ENCODE data around the gene DDR1. TPM values are rescaled to one million over a fixed set of nuclear protein-coding genes. Genes with fewer than 3 reads are reported as not detected.

DDR1 gene
- total RNA-seq, 1 donor from 2014 or later: 146 TPM

DNA sequence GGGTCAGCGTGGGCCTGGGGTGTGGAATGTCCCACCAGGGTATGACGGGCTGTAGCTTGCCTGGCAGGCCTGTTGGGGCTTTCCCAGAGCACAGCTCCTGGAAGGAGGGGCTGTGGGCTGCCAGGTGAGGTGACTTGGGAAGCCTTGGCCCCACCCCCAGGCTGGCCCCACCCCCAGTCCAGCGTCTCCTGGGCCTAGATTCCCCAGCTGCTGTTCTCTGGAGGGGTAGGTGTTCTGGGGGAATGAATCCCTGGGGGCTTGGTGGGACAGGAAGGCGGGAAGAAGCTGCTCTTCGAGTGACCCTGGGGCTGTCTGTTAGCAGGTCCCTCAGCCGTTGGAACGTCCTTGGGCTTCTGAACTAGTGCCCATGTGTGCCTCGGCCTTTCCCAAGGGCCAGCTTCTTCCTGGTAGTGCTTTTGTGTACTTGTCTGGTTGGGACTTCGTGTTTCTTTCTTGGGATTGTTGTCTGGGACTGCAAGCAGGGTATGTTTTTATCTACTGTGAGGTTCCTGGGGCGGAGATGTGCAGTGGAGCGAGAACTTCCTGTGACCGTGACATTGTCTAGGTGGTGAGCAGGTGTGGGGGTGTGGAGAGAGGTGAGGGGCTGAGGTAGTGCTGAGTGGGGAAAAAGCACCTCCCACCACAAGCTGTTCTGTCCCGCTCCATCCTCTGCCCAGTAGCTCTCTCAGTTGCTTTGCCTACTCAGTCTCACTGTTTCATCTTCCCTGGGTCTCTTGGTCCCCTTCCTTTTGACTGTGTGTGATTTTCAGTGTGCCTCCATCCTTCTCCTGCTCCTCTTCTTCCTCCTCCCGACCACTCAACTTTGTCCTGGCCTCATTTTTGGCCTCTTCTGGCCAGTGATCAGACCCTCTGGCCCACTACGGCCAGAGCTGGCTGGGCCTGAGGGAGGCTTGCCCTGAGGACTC lies 1.3 kb upstream of the DDR1 start:
- H3K27me3 Mint-ChIP-seq (ENCODE audit: unreplicated experiment): no peaks in the 10 kb centered on the region
- H3K9me3 Mint-ChIP-seq (ENCODE audit: unreplicated experiment): no peaks in the 10 kb centered on the region
- no peak for DNase-seq (ENCODE audit: extremely low spot score, unreplicated experiment)
- TF ChIP-seq, protein P1, sequence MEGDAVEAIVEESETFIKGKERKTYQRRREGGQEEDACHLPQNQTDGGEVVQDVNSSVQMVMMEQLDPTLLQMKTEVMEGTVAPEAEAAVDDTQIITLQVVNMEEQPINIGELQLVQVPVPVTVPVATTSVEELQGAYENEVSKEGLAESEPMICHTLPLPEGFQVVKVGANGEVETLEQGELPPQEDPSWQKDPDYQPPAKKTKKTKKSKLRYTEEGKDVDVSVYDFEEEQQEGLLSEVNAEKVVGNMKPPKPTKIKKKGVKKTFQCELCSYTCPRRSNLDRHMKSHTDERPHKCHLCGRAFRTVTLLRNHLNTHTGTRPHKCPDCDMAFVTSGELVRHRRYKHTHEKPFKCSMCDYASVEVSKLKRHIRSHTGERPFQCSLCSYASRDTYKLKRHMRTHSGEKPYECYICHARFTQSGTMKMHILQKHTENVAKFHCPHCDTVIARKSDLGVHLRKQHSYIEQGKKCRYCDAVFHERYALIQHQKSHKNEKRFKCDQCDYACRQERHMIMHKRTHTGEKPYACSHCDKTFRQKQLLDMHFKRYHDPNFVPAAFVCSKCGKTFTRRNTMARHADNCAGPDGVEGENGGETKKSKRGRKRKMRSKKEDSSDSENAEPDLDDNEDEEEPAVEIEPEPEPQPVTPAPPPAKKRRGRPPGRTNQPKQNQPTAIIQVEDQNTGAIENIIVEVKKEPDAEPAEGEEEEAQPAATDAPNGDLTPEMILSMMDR (IDR thresholded peaks at IDR 0.05): no peak
- H3K36me3 Mint-ChIP-seq (ENCODE audit: unreplicated experiment): no peaks in the 10 kb centered on the region
- peaks cover 70% of the 10 kb centered on the region for H3K4me1 Mint-ChIP-seq (ENCODE audit: unreplicated experiment)
- peak overlapping the region; percentile 92 for H3K27ac Mint-ChIP-seq (ENCODE audit: unreplicated experiment)
- peak overlapping the region; percentile 72 for H3K4me3 Mint-ChIP-seq (ENCODE audit: unreplicated experiment)

DNA sequence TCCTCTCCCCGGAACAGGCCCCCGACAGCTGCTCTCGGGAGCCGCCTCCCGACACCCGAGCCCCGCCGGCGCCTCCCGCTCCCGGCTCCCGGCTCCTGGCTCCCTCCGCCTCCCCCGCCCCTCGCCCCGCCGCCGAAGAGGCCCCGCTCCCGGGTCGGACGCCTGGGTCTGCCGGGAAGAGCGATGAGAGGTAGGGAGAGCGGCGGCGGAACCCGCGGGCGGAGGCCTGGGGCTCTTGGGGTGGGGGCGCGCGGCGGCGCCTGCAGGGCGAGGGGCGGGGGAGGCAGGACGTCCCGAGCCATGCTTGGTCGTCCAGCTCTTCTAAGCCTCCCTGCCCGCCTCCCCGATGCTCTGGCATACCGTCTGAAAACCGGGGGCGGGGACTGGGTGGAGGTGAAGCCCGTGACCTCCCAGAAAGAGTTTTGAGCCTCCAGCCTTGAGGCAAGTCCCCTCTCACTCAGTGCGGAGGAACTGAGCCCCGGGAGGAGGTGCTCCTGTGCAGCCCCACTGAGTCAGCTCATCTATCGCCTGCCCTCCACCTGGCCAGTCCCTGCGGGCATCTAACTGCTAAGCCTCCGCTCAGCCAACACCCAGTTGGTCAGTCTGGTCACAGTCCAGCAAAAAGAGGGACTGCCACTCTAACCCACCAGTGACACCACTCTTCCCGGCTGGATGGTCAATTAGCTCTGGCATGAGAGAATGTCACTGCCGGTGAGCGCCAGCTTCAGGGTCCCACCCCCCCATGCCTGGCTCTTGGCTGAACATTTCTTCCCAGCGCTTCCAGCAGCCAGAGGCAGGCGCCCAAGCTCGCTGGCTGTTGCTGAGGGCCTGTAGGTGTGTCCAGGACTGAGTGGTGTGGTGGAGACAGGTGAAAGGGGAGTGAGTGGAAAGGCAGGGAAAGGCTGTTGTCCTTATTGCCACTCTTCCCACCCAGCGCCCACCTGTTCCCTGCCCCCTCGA lies 482 bp downstream of the DDR1 start:
- DNase-seq (ENCODE audit: extremely low spot score, unreplicated experiment): no peak
- Mint-ChIP-seq H3K27ac (ENCODE audit: unreplicated experiment) (peak overlapping the region; percentile 94), H3K36me3 (ENCODE audit: unreplicated experiment) (peaks cover 8% of the 10 kb centered on the region), H3K4me1 (ENCODE audit: unreplicated experiment) (peaks cover 81% of the 10 kb centered on the region), H3K27me3 (ENCODE audit: unreplicated experiment) (no peaks in the 10 kb centered on the region), H3K4me3 (ENCODE audit: unreplicated experiment) (peak overlapping the region; percentile 84), H3K9me3 (ENCODE audit: unreplicated experiment) (no peaks in the 10 kb centered on the region)
- TF ChIP-seq, protein P1 (IDR thresholded peaks at IDR 0.05): no peak

DNA sequence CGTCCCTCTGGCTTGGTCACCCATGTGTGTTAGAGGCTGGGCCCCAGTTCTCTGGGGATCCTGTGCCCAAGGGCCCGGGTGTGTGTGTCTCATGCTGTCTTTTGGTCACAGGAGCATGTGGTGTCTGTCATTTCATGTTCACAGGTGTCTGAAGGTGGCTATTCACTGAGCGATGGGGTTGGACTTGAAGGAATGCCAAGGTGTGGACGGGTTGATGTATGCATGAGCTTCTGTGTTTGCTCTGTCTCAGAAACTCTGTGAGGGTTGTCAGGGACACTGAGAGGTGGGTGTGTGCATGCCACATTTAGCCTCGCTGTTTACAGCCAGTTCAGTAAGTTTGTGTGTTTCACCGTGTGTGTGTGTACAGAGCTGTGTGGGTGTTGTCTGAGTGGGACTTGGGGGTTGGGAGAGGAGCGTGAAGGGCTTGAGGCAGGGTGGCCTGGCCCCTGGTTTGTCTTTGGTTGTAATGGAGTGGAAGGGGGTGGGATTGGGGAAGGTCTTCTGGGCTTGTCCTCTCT lies 1.2 kb downstream of the DDR1 start:
- no peaks in the 10 kb centered on the region for H3K27me3 Mint-ChIP-seq (ENCODE audit: unreplicated experiment)
- H3K36me3 Mint-ChIP-seq (ENCODE audit: unreplicated experiment): peaks cover 15% of the 10 kb centered on the region
- peak overlapping the region; percentile 84 for H3K4me3 Mint-ChIP-seq (ENCODE audit: unreplicated experiment)
- no peak for DNase-seq (ENCODE audit: extremely low spot score, unreplicated experiment)
- H3K9me3 Mint-ChIP-seq (ENCODE audit: unreplicated experiment): no peaks in the 10 kb centered on the region
- peaks cover 84% of the 10 kb centered on the region for H3K4me1 Mint-ChIP-seq (ENCODE audit: unreplicated experiment)
- TF ChIP-seq, protein P1 (IDR thresholded peaks at IDR 0.05): no peak
- H3K27ac Mint-ChIP-seq (ENCODE audit: unreplicated experiment): peak overlapping the region; percentile 94

DNA sequence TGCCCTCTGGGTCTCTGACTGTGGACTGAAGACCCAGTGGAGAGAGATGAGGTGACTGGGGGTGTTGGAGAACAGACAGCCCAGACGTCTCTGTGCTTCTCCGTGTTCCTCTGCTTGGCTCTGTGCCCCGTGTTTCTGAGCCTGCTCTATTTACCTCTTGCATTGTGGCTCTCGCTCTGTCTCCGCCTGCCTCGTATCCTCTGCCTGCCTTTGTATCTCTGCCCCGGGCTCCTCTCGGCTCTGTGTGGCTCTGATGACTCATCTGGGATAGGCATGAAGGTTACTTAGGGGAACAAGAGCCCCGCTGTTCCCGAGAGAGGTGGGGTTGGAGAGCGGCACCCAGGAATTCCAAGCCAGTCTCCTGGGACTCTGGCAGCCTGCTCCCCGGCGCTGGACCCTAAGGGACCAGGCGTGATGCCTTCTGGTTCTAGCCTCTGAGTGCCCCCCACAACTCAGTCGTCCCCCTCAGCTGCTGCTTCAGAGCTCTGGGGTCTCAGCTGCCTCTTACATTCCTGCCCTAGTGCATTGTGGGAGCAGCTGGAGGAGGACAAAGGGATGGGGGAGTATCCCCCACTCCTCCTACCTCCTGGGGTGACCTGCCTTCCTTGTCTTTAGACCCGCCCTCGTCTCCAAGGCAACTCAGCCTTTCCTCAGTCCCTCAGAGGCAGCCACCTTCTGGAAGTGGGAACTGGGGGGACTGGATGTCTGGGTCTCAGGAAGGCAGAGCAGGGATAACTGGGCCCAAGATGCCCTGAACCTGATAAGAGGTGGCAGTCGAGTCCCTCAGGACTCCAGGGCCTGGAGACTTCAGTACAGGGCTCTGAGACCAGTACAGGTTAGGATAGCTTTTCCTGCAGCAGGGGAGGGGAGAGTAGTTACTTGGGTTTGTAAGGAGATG lies 1.9 kb downstream of the DDR1 start:
- peak overlapping the region; percentile 94 for H3K27ac Mint-ChIP-seq (ENCODE audit: unreplicated experiment)
- TF ChIP-seq, protein P1 (IDR thresholded peaks at IDR 0.05): no peak
- no peaks in the 10 kb centered on the region for H3K27me3 Mint-ChIP-seq (ENCODE audit: unreplicated experiment)
- H3K4me1 Mint-ChIP-seq (ENCODE audit: unreplicated experiment): peaks cover 78% of the 10 kb centered on the region
- no peak for DNase-seq (ENCODE audit: extremely low spot score, unreplicated experiment)
- no peaks in the 10 kb centered on the region for H3K9me3 Mint-ChIP-seq (ENCODE audit: unreplicated experiment)
- peak overlapping the region; percentile 84 for H3K4me3 Mint-ChIP-seq (ENCODE audit: unreplicated experiment)
- peaks cover 17% of the 10 kb centered on the region for H3K36me3 Mint-ChIP-seq (ENCODE audit: unreplicated experiment)
